Kidney epithelial cell (primary cell): ENCODE data around the gene DLEC1. TPM values are rescaled to one million over a fixed set of nuclear protein-coding genes. Genes with fewer than 3 reads are reported as not detected.

ENCODE experiments used
- DNase-seq: peaks from one replicate; pipeline ENCODE4 v3.0.0-alpha.2; 2010; ENCODE audit warnings: low read depth
- H3K27me3 ChIP-seq: 2 replicates; pipeline ENCODE4 v1.6.0; 2011; ENCODE audit warnings: low read length; ENCODE audit not compliant: control insufficient read depth, insufficient read depth
- H3K36me3 ChIP-seq: 2 replicates; pipeline ENCODE4 v1.5.1; 2011; ENCODE audit warnings: low read length; ENCODE audit not compliant: control insufficient read depth, insufficient read depth
- H3K4me3 ChIP-seq: 2 replicates; pipeline ENCODE4 v1.5.1; 2011; ENCODE audit warnings: low read depth, mild to moderate bottlenecking, control low read depth, low read length
- CTCF ChIP-seq: IDR thresholded peaks from 2 replicates; pipeline ENCODE4 v1.5.1; 2011; ENCODE audit warnings: mild to moderate bottlenecking, moderate library complexity, low read length, control low read depth, inconsistent platforms; ENCODE audit not compliant: insufficient read depth, poor library complexity, severe bottlenecking
- total RNA-seq: library from RNA; depleted of rRNA; stranded (reverse); fragments of >200 nt; gene quantifications from 2 replicates; pipeline ENCODE4 v1.2.3, GENCODE V29; 2015

Gene DLEC1
- total RNA-seq, 1 donor from 2014 or later: 0.17 TPM

GRCh38 chr3:38115645-38116427 lies 76.8 kb downstream of the DLEC1 start:
- no peak for TF ChIP-seq CTCF
- DNase-seq: no peak
- H3K36me3 ChIP-seq: no peaks in the 10 kb centered on the region
- H3K27me3 ChIP-seq: peaks cover 9% of the 10 kb centered on the region
- no peak overlapping the region for H3K4me3 ChIP-seq

- Histone ChIP-seq H3K4me3 (no peak overlapping the region), H3K27me3 (peaks cover 9% of the 10 kb centered on the region), H3K36me3 (no peaks in the 10 kb centered on the region)
- no peak for DNase-seq
- no peak for TF ChIP-seq CTCF
These were observed 77.6 kb downstream of the DLEC1 start for GRCh38 chr3:38116471-38117162.

- no peak overlapping the region for H3K4me3 ChIP-seq
- no peaks in the 10 kb centered on the region for H3K36me3 ChIP-seq
- no peak for TF ChIP-seq CTCF
- H3K27me3 ChIP-seq: peaks cover 7% of the 10 kb centered on the region
- no peak for DNase-seq
These were observed 78.2 kb downstream of the DLEC1 start for GRCh38 chr3:38117163-38117716.

- Histone ChIP-seq H3K36me3 (no peaks in the 10 kb centered on the region), H3K27me3 (peaks cover 7% of the 10 kb centered on the region), H3K4me3 (no peak overlapping the region)
- TF ChIP-seq CTCF: peak; percentile 71
- no peak for DNase-seq
These were observed 78.9 kb downstream of the DLEC1 start for GRCh38 chr3:38117748-38118420.

- no peak overlapping the region for H3K4me3 ChIP-seq
- H3K36me3 ChIP-seq: no peaks in the 10 kb centered on the region
- H3K27me3 ChIP-seq: peaks cover 7% of the 10 kb centered on the region
- TF ChIP-seq CTCF: no peak
- DNase-seq: no peak
These were observed 79.6 kb downstream of the DLEC1 start for GRCh38 chr3:38118421-38119247.
